ENCODE data around the gene EVPLL.

DNA sequence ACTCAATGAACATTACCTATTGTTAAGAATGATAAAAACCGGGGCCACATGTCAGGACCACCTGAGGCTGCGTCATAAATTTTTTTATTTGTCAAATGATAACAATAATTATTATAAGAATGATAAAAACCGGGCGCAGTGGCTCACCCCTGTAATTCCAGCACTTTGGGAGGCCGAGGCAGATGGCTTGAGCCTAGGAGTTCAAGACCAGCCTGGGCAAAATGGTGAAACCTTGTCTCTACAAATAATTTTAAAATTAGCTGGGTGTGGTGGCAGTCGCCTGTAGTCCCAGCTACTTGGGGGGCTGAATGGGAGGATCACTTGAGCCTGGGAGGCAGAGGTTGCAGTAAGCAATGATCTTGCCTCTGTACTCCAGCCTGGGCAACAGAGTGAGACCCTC, 13.4 kb upstream of the EVPLL start:
- TF ChIP-seq GATA2 (IDR thresholded peaks at IDR 0.05; ENCODE audit: low read depth, low read length): no peak
- TF ChIP-seq GATA3 (IDR thresholded peaks at IDR 0.05; ENCODE audit: low read depth, low read length): no peak

Data from SH-SY5Y (cell line).